ENCODE data around the gene SH2D7. TPM values are rescaled to one million over a fixed set of nuclear protein-coding genes. Genes with fewer than 3 reads are reported as not detected.

The SH2D7 gene
- total and polyA plus RNA-seq, 7 experiments from 2014 or later: not detected

GRCh38 chr15:78083687-78084448, 8.5 kb upstream of the SH2D7 start:
- CTCF ChIA-PET: interaction anchor here (1.1 to 1.4 kb wide), 3 partner anchors 25 to 111 kb away, joined by 3 read pairs; no protein-coding TSS in a partner anchor
- no peak for ATAC-seq

GRCh38 chr15:78084449-78084750, 8.0 kb upstream of the SH2D7 start:
- Mint-ChIP-seq H3K27ac (peak overlapping the region in 1 of 9 donors; percentile 38), H3K9me3 (no peaks in the 10 kb centered on the region), H3K27me3 (no peaks in the 10 kb centered on the region), H3K4me1 (peaks cover 0 to 36% (median 0%) of the 10 kb centered on the region in 7 donors), H3K36me3 (no peaks in the 10 kb centered on the region), H3K4me3 (no peak overlapping the region)
- Histone ChIP-seq H3K4me3 (ENCODE audit: low read length) (no peak overlapping the region), H3K27ac (ENCODE audit: low read depth, low read length) (no peak overlapping the region), H3K4me1 (ENCODE audit: control insufficient read depth in 2 of 2, insufficient read depth in 2 of 2, low read length in 2 of 2) (no peaks in the 10 kb centered on the region), H3K9me3 (ENCODE audit: control insufficient read depth in 2 of 3, low read length in 3 of 3) (no peaks in the 10 kb centered on the region), H3K27me3 (ENCODE audit: control insufficient read depth in 2 of 2, insufficient read depth in 2 of 2, low read length in 2 of 2) (no peaks in the 10 kb centered on the region), H3K36me3 (ENCODE audit: control insufficient read depth in 2 of 3, insufficient read depth in 3 of 3, low read length in 3 of 3) (no peaks in the 10 kb centered on the region)
- ATAC-seq: no peak
- CTCF ChIA-PET: no interaction called here
- intact Hi-C loops (cut with micrococcal nuclease): no loop called here
- DNase-seq: no peak
- POLR2A ChIA-PET: interaction anchor here (0.6 kb wide), 1 partner anchor 180 kb away, joined by 4 read pairs; the partner anchor contains the start of gene DNAJA4

More at GRCh38 chr15:78083687-78084448, 8.5 kb upstream of the SH2D7 start:
- no peaks in the 10 kb centered on the region for H3K27me3 ChIP-seq (ENCODE audit: control insufficient read depth in 2 of 2, insufficient read depth in 2 of 2, low read length in 2 of 2)
- H3K4me1 ChIP-seq (ENCODE audit: control insufficient read depth in 2 of 2, insufficient read depth in 2 of 2, low read length in 2 of 2): no peaks in the 10 kb centered on the region
- POLR2A ChIA-PET: interaction anchor here (0.8 to 1.0 kb wide), 2 partner anchors 15 to 50 kb away, joined by 3 read pairs; no protein-coding TSS in a partner anchor
- intact Hi-C loops (cut with micrococcal nuclease): no loop called here
- Mint-ChIP-seq H3K36me3 (no peaks in the 10 kb centered on the region), H3K27me3 (no peaks in the 10 kb centered on the region), H3K4me3 (no peak overlapping the region), H3K4me1 (peaks cover 0 to 39% (median 3%) of the 10 kb centered on the region in 7 donors), H3K9me3 (no peaks in the 10 kb centered on the region), H3K27ac (peak overlapping the region in 1 of 9 donors; percentile 23)
- no peak overlapping the region for H3K4me3 ChIP-seq (ENCODE audit: low read length)
- H3K36me3 ChIP-seq (ENCODE audit: control insufficient read depth in 2 of 3, insufficient read depth in 3 of 3, low read length in 3 of 3): no peaks in the 10 kb centered on the region
- no peak for DNase-seq
- no peaks in the 10 kb centered on the region for H3K9me3 ChIP-seq (ENCODE audit: control insufficient read depth in 2 of 3, low read length in 3 of 3)
- no peak overlapping the region for H3K27ac ChIP-seq (ENCODE audit: low read depth, low read length)

- POLR2A ChIA-PET: no interaction called here
- Mint-ChIP-seq H3K4me3 (no peak overlapping the region), H3K27ac (no peak overlapping the region), H3K4me1 (peaks cover 0 to 39% (median 0%) of the 10 kb centered on the region in 7 donors), H3K36me3 (peaks cover 0 to 3% (median 0%) of the 10 kb centered on the region in 5 donors), H3K9me3 (peaks cover 0 to 3% (median 0%) of the 10 kb centered on the region in 11 donors), H3K27me3 (no peaks in the 10 kb centered on the region)
- H3K4me3 ChIP-seq (ENCODE audit: low read length): no peak overlapping the region
- no peaks in the 10 kb centered on the region for H3K9me3 ChIP-seq (ENCODE audit: control insufficient read depth in 2 of 3, low read length in 3 of 3)
- no peaks in the 10 kb centered on the region for H3K36me3 ChIP-seq (ENCODE audit: control insufficient read depth in 2 of 3, insufficient read depth in 3 of 3, low read length in 3 of 3)
- no peak for DNase-seq
- H3K27me3 ChIP-seq (ENCODE audit: control insufficient read depth in 2 of 2, insufficient read depth in 2 of 2, low read length in 2 of 2): no peaks in the 10 kb centered on the region
- intact Hi-C loops (cut with micrococcal nuclease): no loop called here
- H3K27ac ChIP-seq (ENCODE audit: low read depth, low read length): no peak overlapping the region
- CTCF ChIA-PET: no interaction called here
- no peaks in the 10 kb centered on the region for H3K4me1 ChIP-seq (ENCODE audit: control insufficient read depth in 2 of 2, insufficient read depth in 2 of 2, low read length in 2 of 2)
- no peak for ATAC-seq
Observed at GRCh38 chr15:78085928-78086327, 6.4 kb upstream of the SH2D7 start.

GRCh38 chr15:78087951-78088772, 4.2 kb upstream of the SH2D7 start:
- ChIA-PET POLR2A (interaction anchor here (0.6 to 0.9 kb wide), 2 partner anchors 47 to 137 kb away, joined by 3 read pairs; no protein-coding TSS in a partner anchor), CTCF (no interaction called here)
- H3K27me3 ChIP-seq (ENCODE audit: control insufficient read depth in 2 of 2, insufficient read depth in 2 of 2, low read length in 2 of 2): no peaks in the 10 kb centered on the region
- no peaks in the 10 kb centered on the region for H3K9me3 ChIP-seq (ENCODE audit: control insufficient read depth in 2 of 3, low read length in 3 of 3)
- peak; percentile 68 for ATAC-seq
- peak overlapping the region in 1 of 9 donors; percentile 74 for H3K27ac Mint-ChIP-seq
- H3K27ac ChIP-seq (ENCODE audit: low read depth, low read length): no peak overlapping the region
- peaks cover 0 to 45% (median 0%) of the 10 kb centered on the region in 7 donors for H3K4me1 Mint-ChIP-seq
- no peaks in the 10 kb centered on the region for H3K4me1 ChIP-seq (ENCODE audit: control insufficient read depth in 2 of 2, insufficient read depth in 2 of 2, low read length in 2 of 2)
- H3K36me3 ChIP-seq (ENCODE audit: control insufficient read depth in 2 of 3, insufficient read depth in 3 of 3, low read length in 3 of 3): no peaks in the 10 kb centered on the region
- DNase-seq: no peak
- H3K36me3 Mint-ChIP-seq: peaks cover 0 to 6% (median 0%) of the 10 kb centered on the region in 5 donors
- no peak overlapping the region for H3K4me3 Mint-ChIP-seq
- H3K4me3 ChIP-seq (ENCODE audit: low read length): no peak overlapping the region
- intact Hi-C loops (cut with micrococcal nuclease): no loop called here
- peaks cover 0 to 3% (median 0%) of the 10 kb centered on the region in 11 donors for H3K9me3 Mint-ChIP-seq
- no peaks in the 10 kb centered on the region for H3K27me3 Mint-ChIP-seq

GRCh38 chr15:78088773-78089080, 3.6 kb upstream of the SH2D7 start:
- POLR2A ChIA-PET: interaction anchor here (0.9 kb wide), 1 partner anchor 48 kb away, joined by 3 read pairs; no protein-coding TSS in a partner anchor
- Histone ChIP-seq H3K4me1 (ENCODE audit: control insufficient read depth in 2 of 2, insufficient read depth in 2 of 2, low read length in 2 of 2) (no peaks in the 10 kb centered on the region), H3K27me3 (ENCODE audit: control insufficient read depth in 2 of 2, insufficient read depth in 2 of 2, low read length in 2 of 2) (no peaks in the 10 kb centered on the region), H3K4me3 (ENCODE audit: low read length) (no peak overlapping the region), H3K9me3 (ENCODE audit: control insufficient read depth in 2 of 3, low read length in 3 of 3) (no peaks in the 10 kb centered on the region), H3K36me3 (ENCODE audit: control insufficient read depth in 2 of 3, insufficient read depth in 3 of 3, low read length in 3 of 3) (no peaks in the 10 kb centered on the region), H3K27ac (ENCODE audit: low read depth, low read length) (no peak overlapping the region)
- ATAC-seq (no peak), DNase-seq (no peak)
- Mint-ChIP-seq H3K27ac (peak overlapping the region in 1 of 9 donors; percentile 74), H3K4me3 (no peak overlapping the region), H3K9me3 (peaks cover 0 to 3% (median 0%) of the 10 kb centered on the region in 11 donors), H3K4me1 (peaks cover 0 to 45% (median 0%) of the 10 kb centered on the region in 7 donors), H3K36me3 (peaks cover 0 to 6% (median 0%) of the 10 kb centered on the region in 5 donors), H3K27me3 (no peaks in the 10 kb centered on the region)
- intact Hi-C loops (cut with micrococcal nuclease): no loop called here
- CTCF ChIA-PET: no interaction called here

GRCh38 chr15:78090422-78091063, 1.8 kb upstream of the SH2D7 start:
- no peak overlapping the region for H3K4me3 ChIP-seq (ENCODE audit: low read length)
- no peaks in the 10 kb centered on the region for H3K4me1 ChIP-seq (ENCODE audit: control insufficient read depth in 2 of 2, insufficient read depth in 2 of 2, low read length in 2 of 2)
- no peaks in the 10 kb centered on the region for H3K27me3 ChIP-seq (ENCODE audit: control insufficient read depth in 2 of 2, insufficient read depth in 2 of 2, low read length in 2 of 2)
- ChIA-PET POLR2A (no interaction called here), CTCF (interaction anchor here (0.6 kb wide), 1 partner anchor 1879 kb away, joined by 3 read pairs; no protein-coding TSS in a partner anchor)
- Mint-ChIP-seq H3K27me3 (peaks cover 0 to 3% (median 0%) of the 10 kb centered on the region in 5 donors), H3K27ac (no peak overlapping the region), H3K36me3 (peaks cover 0 to 6% (median 0%) of the 10 kb centered on the region in 5 donors), H3K9me3 (peaks cover 0 to 3% (median 0%) of the 10 kb centered on the region in 11 donors), H3K4me3 (no peak overlapping the region), H3K4me1 (peaks cover 0 to 40% (median 0%) of the 10 kb centered on the region in 7 donors)
- ATAC-seq (no peak), DNase-seq (no peak)
- H3K36me3 ChIP-seq (ENCODE audit: control insufficient read depth in 2 of 3, insufficient read depth in 3 of 3, low read length in 3 of 3): no peaks in the 10 kb centered on the region
- H3K27ac ChIP-seq (ENCODE audit: low read depth, low read length): no peak overlapping the region
- H3K9me3 ChIP-seq (ENCODE audit: control insufficient read depth in 2 of 3, low read length in 3 of 3): no peaks in the 10 kb centered on the region
- intact Hi-C loops (cut with micrococcal nuclease): no loop called here

All from naive thymus-derived CD4-positive, alpha-beta T cell (primary cell).